Mesodermal cell (in vitro differentiated cells): ENCODE data around the gene RNF166.

Experiments
- H3K27ac ChIP-seq: 2 replicates; pipeline ENCODE4 v1.7.0; 2013; ENCODE audit warnings: mild to moderate bottlenecking, low read depth, low read length, moderate library complexity; ENCODE audit not compliant: severe bottlenecking
- H3K36me3 ChIP-seq: 2 replicates; pipeline ENCODE4 v1.7.1; 2013; ENCODE audit warnings: mild to moderate bottlenecking, low read length, moderate library complexity; ENCODE audit not compliant: control insufficient read depth, insufficient read depth
- H3K4me1 ChIP-seq: one replicate; pipeline ENCODE4 v1.7.1; 2013; ENCODE audit warnings: mild to moderate bottlenecking, low read length; ENCODE audit not compliant: insufficient read depth, control insufficient read depth, poor library complexity, severe bottlenecking
- H3K4me3 ChIP-seq: 2 replicates; pipeline ENCODE4 v1.7.0; 2013; ENCODE audit warnings: low read length, control low read depth, mild to moderate bottlenecking; ENCODE audit not compliant: insufficient read depth, poor library complexity, severe bottlenecking; ENCODE audit errors: extremely low read depth
- H3K9me3 ChIP-seq: 2 replicates; pipeline ENCODE4 v1.7.1; 2013; ENCODE audit warnings: mild to moderate bottlenecking, low read length, moderate library complexity; ENCODE audit not compliant: control insufficient read depth
- WGBS, 2 experiments: methylation state at CpG; one replicate each; pipeline ENCODE4 v1.1.5; 2013; ENCODE audit warnings: missing lambda C conversion rate in 2 of 2; ENCODE audit not compliant: insufficient coverage in 2 of 2; 5-methylcytosine and 5-hydroxymethylcytosine counted together

The RNF166 gene

DNA sequence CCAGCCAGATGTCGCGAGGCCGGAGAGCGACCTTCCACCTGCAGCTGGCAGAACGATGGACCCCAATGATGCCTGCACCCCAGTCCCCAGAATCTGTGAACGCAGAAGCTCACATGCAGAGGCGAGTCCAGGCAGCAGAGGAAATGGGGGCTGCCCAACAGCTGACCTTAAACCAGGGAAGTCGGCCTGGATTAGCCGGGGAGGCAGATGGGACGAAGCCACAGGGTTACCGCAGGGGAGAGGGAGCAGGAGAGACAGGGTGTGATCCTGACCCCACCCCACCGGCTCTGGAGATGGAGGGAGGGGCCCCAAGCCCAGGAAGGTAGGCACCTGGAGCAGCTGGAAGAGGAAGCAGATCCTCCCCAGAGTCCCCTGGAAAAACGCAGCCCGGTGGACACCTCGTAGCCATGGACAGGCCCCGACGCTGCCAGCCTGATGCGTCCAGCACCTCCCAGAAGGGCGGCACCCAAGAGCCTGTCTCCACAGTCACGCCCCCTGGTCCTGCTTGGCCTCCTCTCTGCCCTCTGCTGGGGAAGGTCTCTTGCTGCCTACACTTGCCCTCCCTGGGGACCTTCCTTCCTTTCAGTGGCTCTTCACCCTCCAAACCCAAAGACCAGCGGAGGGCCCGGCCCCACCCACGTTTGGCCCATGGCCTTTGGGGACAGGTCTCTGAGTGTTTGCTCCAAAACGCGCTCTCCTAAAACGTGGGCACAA, 41.5 kb upstream of the RNF166 start:
- Histone ChIP-seq H3K36me3 (peaks cover 26% of the 10 kb centered on the region), H3K4me1 (peaks cover 3% of the 10 kb centered on the region), H3K4me3 (no peak overlapping the region), H3K9me3 (no peaks in the 10 kb centered on the region), H3K27ac (no peak overlapping the region)
- 90 to 93% methylated on average over 22 to 26 of the region's 26 CpGs for WGBS, 2 experiments

DNA sequence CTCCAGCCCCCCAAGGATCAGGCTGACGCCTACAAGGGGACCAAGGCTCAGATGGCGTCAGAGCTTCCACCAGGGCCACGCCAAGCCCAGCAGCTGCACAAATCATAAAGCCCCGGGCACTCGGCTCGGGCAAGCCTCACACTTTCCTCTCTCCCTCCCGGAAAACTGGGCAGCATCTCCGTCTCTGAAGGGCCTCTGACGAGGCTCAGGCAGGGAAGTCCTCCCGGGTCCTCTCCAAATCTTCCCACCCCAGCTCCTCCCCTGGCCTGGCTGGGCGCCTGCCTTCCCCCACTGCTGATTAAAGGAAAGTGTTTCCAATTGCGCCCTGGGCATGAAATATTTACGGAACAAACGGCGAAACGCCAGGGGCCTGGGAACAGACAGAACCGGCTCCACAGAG, 40.3 kb upstream of the RNF166 start:
- peaks cover 3% of the 10 kb centered on the region for H3K4me1 ChIP-seq
- WGBS, 2 experiments = 76 to 77% methylated on average over 13 to 16 of the region's 17 CpGs

DNA sequence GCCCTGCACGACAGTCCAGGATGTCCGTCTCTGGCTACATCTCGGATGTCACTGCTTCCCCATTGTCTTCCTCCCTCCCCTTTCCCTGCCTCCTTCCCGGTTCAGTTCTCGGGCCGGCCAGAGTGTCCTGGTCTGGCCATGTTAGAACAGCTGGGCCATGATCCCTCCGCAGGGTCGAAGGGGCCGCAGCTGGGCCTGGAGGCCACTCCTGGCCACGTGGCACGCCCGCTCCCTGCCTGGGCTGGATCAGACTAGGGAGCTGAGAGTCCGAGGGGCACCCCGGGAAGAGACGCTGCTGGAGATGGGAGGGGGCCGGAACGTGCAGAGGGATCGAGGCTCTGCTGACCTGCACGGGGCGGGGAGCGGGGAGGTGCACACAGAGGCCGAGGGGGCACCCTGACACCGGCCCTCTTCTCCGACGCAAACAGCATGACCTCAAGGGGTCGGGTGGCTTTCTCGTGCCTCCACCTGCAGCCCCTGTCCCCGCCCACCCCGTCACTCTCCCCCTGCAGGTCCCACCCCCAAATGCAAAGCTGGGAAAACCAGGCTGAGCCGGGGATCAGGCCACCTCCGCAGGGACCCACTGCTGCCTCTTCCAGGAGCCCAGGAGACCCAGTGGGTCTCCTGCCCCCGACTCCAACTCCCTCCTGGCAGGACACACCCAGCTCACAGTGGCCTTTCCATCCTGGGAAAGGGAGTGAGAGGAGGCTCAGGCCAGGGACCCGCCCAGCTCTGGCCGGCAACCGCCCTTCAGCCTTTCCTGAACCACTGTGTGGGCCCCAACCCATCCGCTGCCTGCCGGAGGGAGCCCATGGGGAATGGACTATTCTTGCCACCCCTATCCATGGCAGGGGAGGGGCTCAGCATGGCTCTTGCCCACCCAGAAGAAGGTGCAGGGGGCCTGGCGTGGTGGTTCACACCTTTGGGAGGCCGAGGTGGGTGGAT, 38.6 kb upstream of the RNF166 start:
- WGBS, 2 experiments = 82 to 85% methylated on average over 22 to 33 of the region's 39 CpGs
- H3K9me3 ChIP-seq = no peaks in the 10 kb centered on the region
- H3K4me3 ChIP-seq = no peak overlapping the region
- peaks cover 27% of the 10 kb centered on the region for H3K36me3 ChIP-seq
- no peak overlapping the region for H3K27ac ChIP-seq
- H3K4me1 ChIP-seq = peaks cover 3% of the 10 kb centered on the region

More for the DNA sequence above, 40.3 kb upstream of the RNF166 start:
- no peaks in the 10 kb centered on the region for H3K9me3 ChIP-seq
- H3K36me3 ChIP-seq = peaks cover 23% of the 10 kb centered on the region
- H3K27ac ChIP-seq = no peak overlapping the region
- H3K4me3 ChIP-seq = no peak overlapping the region

DNA sequence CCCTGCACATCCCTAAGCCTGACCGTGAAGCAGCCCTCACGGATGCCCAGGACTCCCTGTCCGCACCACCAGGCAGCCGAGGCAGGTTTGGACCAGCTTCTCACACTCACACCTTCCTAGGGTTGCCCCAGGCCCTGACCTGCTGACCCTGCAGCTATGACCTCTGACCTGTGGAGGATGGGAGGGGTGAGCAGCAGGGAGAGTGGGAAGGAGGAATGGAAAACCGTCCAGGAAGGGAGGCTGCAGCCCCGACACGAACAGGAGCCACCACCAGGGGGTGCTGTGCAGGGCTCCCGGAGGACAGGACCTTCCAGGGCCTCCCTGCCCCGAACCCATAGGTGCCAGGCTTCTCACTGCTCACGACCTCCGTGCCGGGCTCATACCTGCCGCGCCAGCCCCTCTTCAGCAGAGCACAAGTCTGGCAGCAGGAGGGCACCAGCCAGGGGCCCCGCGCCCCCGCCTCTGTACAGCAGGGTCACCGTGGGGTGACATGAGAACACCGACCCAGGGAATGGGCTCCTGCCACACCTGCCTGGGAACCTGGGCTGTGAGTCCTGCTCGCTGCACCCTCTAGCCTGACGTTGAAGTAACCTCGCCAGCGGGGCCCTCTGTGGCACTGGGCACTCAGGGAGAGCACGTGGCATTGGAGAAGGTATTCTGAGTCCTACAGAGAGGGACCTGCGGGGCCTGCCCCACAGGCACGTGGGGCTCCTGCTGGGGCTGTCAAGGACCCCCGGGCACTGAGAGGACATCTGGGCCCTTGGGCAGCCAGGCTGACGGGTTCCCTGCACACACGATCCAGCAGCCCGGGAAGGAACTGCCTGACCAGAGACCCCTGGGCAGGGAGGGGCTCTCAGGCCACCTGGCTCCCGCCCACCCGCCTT, 37.7 kb upstream of the RNF166 start:
- H3K36me3 ChIP-seq = peaks cover 36% of the 10 kb centered on the region
- H3K4me1 ChIP-seq = peaks cover 3% of the 10 kb centered on the region
- H3K4me3 ChIP-seq = no peak overlapping the region
- H3K27ac ChIP-seq = no peak overlapping the region
- 69 to 71% methylated on average over 23 to 30 of the region's 32 CpGs for WGBS, 2 experiments
- no peaks in the 10 kb centered on the region for H3K9me3 ChIP-seq

DNA sequence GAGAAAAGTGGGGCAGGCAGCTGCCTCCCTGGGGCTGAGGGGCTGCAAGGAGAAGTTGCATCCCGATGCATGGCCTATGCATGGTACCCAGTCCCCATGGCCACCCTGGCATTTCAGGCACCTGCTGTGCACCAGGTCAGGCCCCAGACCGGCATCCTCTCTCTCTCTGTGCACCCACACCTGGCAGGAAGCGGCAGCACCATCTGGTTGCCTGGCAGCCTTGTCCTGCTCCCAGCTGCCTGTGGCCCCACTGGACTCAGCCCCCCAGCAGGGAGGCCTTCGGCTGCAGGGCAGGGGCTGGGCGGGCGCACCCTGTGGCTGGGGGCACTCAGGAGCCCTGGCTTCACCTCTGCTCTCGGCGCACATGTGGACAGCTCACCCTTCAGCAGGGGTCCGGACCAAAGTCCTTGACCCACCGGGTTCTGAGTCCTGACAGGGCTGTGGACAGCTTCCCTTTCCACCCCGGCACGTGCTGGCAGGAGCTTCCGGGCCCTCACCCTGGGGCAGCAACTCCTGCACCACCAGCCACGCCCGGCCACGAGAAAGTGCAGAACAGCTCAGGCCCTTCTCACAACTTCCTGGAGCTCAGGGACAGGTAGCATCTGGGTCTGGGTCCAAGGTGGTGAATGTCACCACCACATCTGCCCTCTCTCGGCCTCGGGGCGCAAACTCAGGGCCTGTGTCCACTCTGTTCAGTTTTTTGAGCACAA, 36.8 kb upstream of the RNF166 start:
- H3K4me3 ChIP-seq = no peak overlapping the region
- peaks cover 38% of the 10 kb centered on the region for H3K36me3 ChIP-seq
- no peaks in the 10 kb centered on the region for H3K9me3 ChIP-seq
- peaks cover 3% of the 10 kb centered on the region for H3K4me1 ChIP-seq
- 90 to 97% methylated on average over 17 to 18 of the region's 19 CpGs for WGBS, 2 experiments
- H3K27ac ChIP-seq = no peak overlapping the region

DNA sequence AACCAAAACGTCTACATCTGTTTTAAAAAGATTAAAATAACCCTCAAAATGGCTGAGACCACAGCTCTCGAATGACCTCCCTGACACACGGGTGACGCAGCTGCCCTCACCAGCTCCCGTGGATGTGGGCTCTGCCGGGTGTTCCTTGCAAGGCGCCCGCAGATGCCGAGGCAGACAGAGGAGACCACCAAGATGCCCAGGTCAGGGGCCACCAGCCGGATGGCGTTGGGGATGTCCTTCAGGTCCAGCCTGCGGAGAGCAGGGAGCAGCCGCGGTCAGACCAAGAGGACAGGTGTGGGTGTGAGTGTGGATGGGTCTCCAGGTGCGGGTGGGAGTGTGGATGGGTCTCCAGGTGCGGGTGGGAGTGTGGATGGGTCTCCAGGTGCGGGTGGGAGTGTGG, 35.2 kb upstream of the RNF166 start:
- Histone ChIP-seq H3K36me3 (peaks cover 51% of the 10 kb centered on the region), H3K9me3 (no peaks in the 10 kb centered on the region), H3K4me1 (peaks cover 3% of the 10 kb centered on the region)

DNA sequence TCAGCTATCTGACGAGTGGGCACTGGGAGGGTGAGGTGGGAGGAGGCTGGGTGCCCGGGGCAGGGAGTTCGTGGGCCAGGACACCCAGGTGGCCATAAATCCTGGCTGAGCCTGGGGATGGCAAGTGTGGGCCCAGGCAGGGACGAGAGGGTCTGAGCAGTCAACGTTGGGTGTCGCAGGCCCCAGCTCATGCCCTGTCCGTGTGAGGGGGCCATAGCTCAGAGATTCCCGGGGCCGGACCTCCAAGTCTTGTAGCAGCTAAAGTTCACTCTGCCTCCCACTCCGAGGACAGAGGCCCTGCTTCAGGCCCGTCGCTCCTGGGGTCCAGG, 34.5 kb upstream of the RNF166 start:
- H3K9me3 ChIP-seq = no peaks in the 10 kb centered on the region
- WGBS, 2 experiments = 94 to 95% methylated on average over 11 to 12 of the region's 12 CpGs
- H3K27ac ChIP-seq = no peak overlapping the region
- no peak overlapping the region for H3K4me3 ChIP-seq
- peaks cover 56% of the 10 kb centered on the region for H3K36me3 ChIP-seq
- H3K4me1 ChIP-seq = no peaks in the 10 kb centered on the region

More for the DNA sequence above, 35.2 kb upstream of the RNF166 start:
- Histone ChIP-seq H3K4me3 (no peak overlapping the region), H3K27ac (no peak overlapping the region)
- 90 to 98% methylated on average over 10 to 15 of the region's 17 CpGs for WGBS, 2 experiments

DNA sequence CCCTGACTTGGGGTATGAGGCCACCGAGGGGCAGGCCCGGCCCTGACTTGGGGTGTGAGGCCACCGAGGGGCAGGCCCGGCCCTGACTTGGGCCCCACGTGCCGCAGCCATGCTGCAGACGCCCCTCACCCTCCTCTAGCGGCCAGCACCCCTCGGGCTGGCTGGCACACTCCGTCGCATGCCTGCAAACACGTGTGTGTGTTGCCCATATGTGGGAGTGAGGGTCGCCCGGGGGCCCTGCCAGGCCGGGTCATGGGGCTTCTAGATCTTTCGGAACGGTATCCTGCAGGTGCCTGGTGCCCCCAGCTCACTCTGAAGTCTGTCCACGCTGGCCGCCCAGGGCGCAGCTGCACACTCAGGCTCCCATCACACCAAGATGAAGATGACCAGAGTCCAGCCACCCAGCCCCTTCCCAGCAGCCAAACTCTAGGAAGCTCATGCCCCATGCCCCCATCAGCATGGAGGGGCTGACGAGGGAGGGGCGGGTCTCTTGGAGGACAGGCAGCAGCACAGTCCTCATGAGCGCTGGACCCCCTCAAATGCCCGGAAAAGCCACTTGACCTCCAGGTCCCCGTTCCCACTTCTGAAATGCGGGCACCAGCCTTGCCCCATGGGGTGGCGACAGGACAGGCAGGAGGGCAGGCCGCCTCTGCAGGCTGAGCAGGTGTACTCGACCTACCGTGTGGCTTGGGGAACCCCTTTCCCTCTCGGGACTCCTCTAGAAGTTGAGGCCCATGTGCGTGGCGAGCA, 33.9 kb upstream of the RNF166 start:
- Histone ChIP-seq H3K27ac (no peak overlapping the region), H3K4me1 (no peaks in the 10 kb centered on the region), H3K36me3 (peaks cover 61% of the 10 kb centered on the region), H3K9me3 (no peaks in the 10 kb centered on the region), H3K4me3 (no peak overlapping the region)
- 94 to 95% methylated on average over 30 to 33 of the region's 33 CpGs for WGBS, 2 experiments

DNA sequence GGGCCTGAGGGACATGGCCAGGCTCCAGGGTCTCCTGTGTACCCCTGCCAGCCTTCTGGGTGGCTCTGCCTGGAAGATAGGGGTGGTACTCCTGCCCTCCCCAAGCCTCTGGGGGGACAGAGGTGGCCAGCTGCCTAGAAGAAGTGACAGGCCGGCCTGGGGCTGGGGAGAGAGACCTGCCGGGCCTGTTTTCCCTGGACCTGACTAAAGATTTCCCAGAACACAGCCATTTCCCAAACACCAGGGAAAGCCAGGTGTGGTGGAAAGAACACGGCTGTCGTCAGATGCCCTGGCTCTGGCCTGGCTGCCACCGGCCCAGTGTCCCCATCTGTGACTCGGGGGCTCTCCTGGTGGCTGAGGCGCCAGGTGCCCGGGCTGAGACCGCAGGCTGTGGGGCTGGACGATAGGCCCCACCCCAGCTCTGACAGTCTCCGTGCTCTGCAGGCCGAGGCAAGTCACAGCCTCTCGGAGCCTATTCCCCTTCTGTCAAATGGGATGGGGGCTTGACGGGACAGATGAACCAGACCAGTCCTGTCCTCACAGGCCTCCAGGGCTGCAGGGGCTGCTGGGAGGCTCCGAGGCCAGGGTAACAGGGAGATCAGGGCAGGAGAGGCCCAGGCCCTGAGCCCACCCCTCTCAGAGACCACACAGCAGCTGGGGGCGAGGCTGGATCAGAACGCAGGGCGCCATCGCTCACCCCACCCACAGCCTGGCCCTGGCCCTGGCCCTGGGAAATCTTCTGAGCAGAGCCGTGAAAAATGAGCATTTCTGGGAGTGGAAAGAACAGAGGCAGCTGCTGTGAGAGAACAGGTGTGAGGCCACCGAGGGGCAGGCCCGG, 33.1 kb upstream of the RNF166 start:
- 86 to 93% methylated on average over 17 to 21 of the region's 22 CpGs for WGBS, 2 experiments
- Histone ChIP-seq H3K4me1 (no peaks in the 10 kb centered on the region), H3K4me3 (no peak overlapping the region), H3K27ac (no peak overlapping the region), H3K9me3 (no peaks in the 10 kb centered on the region), H3K36me3 (peaks cover 68% of the 10 kb centered on the region)
